ENCODE results near the gene POC1A.

POC1A gene

DNA sequence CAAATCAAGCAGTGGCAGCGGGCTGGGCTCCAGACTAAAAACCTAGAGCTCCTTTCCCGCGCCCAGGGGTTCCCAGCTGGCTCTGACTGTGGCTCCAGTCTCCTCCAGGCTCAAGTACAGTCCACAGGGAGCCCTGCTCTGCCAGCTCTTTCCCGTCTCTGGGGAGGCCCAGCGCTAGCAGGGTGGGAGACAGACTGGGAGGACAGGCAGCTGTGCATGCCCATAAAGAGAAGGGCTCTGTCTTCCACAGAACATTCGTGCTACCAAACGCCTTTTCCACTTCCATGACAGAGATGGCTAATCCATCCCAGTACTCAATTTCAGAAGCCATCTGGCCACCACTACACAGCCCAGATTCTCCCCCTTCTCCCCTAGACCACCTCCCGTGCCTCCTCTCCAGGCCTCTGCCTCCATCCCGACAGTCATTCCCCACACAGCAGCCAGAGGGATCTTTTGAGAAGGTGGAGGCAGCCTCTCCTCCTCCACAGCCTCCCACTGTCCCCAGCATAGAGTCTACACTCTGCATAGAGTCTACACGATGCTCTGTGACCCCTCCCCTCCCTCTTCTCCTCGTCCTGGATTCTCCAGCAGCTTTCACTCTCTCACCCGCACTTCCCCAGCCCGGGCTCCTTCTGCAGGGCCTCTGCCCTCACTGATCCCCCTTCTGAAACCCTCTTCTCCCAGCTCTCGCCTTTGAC is 91.0 kb downstream of the POC1A start:
- DNase-seq, result no peak

DNA sequence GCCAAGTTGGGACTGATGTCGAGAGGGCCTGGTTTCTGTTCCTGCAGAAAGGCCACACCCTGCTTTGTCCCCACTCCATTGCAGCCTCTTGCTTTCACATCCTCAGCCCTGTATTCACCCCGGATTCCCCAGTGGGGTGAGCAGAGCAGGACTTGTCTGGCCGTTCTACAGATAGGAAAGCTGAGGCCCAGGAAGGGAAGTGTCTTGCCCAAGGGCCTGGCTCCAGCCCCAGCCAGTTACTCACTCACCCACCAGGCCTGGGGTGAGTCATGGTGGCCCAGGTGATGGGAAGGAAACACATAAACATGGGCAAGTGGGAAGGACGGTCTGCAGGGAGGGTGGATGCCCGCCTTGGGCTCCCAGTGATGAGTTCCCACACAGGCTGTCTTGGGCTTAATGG is 91.7 kb downstream of the POC1A start:
- DNase-seq, result no peak

GRCh38 chr3:52061121-52061910 is 92.9 kb downstream of the POC1A start:
- DNase-seq, result no peak

- DNase-seq, result no peak
These were observed 94.4 kb downstream of the POC1A start for GRCh38 chr3:52059781-52060180.

DNA sequence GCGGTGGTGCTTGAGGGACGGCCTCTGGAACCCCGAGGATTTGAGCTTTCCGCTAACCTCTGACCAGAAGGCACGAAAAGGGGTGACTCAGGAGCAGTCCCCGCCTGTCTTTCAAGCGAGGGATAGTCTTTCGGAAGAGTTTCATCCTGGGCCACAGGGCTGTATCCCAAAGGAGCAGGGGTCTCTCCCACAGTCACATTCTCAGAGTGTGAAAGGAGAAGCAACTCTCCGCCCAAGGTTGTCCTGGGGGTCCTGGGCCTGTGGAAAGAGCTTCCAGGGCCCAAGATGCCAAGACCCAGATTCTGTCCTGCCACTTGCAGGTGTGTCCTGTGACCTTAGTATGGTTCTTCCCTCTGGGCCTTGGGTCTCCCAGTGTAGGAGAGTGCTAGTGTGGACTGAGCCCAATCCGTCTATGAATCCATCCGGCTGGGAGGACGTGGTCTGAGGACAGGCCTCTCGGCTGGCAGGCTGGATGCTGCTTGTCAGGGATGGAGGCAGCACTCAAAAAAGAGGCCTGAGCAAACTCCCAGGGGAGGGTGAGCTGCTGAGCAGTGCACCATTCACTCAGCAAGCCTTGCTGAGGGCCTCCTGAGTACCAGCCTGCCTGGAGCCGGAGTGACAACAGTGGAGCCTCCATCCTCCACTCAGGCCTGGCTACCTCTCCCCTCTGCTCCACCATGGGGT is 96.3 kb downstream of the POC1A start:
- DNase-seq, result no peak

DNA sequence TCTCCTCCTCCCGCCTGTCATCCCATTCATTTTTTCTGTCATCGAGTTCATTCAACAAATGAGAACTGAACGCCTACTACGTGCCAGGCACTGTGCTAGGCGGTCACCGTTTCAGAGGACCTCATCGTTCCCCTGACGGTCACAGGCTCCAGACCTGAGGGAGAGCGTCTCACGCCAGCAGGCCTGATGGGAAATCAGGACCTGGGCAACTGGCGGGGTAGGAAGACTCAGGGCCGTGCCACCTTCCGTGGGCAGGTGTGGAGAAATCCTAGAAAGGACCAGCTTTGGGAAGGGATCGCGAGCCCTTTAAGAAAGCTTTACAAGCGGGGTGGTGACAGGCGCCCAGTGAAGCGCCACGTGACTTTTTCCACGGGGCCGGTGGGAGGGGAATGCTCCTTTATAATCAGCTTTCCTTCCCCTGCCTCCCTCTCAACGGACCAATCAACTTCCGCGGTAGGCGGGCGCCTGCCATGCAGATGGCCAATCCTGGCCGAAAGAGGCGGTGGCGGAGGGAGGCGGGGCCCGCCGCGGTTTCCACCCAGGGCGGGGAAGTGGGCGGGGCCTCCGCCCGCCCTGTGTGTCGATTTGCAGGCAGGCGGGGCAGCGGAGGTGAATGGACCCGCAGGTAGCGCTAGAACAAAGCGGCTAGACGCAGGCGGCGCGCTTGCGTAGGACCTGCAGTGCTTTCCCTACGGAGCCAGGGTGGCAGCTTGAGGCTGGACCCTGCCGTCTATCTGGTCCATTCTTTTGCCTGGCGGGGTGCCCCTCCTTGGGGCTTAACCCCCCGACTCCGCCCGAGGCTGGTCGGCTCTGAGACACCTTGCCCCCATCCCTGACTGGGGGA is 97.0 kb downstream of the POC1A start:
- DNase-seq, result peak; percentile 97

GRCh38 chr3:52056521-52056967 is 97.7 kb downstream of the POC1A start, which contains the start of gene DUSP7:
Gene DUSP7, minus strand, starts transcription at chr3:52056571. Its CDS starts 205 bp downstream, at chr3:52056366.
- DNase-seq, result peak; percentile 72

DNA sequence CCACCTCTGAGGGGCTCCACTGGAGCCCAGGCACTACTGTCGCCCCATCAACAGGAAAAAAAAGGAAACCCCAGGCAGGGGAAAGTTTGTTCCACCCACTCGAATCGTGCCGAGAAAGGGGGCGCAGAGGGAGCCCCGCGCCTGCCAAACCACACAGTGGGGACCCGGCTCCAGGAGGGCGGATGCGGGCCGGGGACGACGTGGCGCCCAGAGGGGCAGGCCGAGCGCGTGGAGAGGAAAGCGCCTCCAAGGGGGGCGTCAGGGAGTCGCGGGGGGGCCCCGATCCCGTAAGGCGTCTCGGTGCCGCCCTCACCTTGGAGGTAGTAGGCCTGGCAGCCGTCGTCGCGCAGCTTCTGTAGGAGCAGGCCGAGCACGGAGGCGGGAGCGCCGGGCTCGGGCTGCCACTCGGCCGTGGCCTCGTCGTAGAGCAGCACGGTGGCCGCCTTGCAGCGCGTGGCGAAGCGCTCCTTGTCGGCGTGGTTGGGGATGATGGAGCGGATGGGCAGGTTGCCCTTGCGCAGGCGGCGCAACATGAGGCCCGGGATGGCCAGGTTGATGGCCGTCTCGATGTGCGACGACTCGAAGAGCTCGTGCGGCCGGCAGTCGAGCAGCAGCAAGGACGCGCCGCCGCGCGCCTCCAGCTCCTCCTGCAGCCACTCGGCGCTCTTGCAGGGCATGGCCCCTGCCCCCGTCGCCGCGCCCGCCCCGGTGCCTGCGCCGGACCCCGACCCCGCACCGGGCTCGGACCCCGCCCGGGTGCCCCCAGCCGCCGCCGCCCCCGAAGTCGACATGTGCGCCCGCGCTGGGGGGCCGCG is 98.5 kb downstream of the POC1A start:
- peak; percentile 63 for DNase-seq

DNA sequence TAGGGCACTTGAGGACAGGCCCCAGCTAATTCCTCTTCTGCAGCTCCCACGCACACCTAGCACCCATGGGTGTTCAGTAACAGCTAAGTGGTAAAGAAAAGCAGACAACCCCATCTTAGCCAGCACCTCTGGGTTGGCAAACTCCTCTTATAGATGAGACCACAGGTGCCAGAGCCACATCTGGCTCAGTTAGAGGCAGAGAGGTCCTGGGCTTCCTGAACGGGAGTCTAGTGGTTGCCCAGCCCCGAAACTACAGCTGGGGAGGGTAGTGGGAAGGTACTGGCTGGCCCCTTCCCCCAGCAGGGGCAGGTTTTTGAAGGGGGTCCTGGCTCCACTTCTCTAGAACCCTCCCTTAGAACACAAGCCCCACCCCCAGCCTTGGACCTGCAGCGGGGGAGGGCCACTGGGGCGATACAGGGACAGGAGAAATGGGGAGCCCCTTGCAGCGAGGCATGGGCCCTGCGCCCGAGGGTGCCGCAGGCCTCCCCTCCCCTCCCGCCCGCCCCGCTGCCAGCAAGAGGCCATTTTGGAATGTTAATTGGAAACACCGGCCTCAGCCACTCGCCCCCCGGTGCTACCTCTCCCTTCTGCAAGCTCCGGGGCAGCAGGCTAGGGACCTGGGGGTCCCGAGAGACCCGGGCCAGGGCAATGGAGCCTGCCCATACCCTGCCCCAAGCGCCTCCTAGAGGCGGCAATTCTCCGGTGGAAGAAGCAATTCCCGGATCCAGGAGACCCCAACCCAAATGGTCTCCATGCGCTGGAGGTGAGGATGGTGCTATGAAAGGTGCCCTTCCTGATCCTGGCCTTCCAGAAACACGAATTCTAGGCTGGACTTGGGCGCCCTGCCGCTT is 99.3 kb downstream of the POC1A start:
- no peak for DNase-seq

- DNase-seq, result no peak
These were observed 100.6 kb downstream of the POC1A start for GRCh38 chr3:52053307-52054304.

DNA sequence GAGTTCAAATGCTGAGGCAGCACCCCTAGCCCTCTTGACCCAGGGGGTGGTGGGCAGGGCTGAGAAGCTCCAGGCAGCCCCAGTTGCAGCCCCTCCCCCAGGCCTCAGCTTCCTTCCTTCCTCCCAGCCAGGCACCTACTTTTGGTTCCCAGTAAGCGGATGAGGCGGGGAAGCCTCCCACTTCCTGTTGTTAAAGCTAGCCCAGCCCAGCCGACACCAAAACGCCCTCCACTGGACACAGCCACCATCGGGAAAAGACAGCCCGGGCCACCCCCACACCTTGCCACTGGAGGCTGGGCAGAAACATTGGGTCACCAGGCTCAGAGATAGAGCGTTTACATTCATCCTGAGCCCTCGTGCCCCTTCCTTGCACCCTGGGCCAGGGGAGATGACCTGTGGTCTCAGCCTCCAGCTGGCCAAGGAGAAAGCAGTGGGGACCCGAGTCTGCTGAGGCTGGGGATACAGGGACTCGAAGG is 101.4 kb downstream of the POC1A start:
- DNase-seq, result peak; percentile 46

- no peak for DNase-seq
These were observed 102.8 kb downstream of the POC1A start for GRCh38 chr3:52051444-52051843.

DNA sequence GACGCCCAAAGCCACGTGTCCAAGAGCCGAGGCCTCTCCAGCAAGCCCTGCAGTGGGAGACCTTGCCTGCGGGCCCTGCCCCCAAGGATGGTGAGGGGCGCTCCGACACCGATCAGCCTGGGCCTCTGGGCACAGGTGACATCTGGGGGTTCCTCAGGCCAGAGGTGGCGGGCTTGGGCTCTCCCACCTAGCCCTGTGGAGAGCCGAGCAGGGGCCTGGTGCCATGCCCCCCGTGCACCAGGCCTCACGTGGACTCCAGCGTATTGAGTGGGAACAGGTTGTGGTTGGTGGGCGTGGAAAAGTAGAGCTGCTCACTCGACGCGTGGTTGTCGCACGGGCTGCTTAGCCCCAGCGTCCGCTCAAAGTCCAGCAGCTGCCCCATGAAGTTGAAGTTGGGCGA is 103.7 kb downstream of the POC1A start:
- DNase-seq, result no peak

GRCh38 chr3:52049503-52049902 is 104.7 kb downstream of the POC1A start:
- DNase-seq, result no peak

DNA sequence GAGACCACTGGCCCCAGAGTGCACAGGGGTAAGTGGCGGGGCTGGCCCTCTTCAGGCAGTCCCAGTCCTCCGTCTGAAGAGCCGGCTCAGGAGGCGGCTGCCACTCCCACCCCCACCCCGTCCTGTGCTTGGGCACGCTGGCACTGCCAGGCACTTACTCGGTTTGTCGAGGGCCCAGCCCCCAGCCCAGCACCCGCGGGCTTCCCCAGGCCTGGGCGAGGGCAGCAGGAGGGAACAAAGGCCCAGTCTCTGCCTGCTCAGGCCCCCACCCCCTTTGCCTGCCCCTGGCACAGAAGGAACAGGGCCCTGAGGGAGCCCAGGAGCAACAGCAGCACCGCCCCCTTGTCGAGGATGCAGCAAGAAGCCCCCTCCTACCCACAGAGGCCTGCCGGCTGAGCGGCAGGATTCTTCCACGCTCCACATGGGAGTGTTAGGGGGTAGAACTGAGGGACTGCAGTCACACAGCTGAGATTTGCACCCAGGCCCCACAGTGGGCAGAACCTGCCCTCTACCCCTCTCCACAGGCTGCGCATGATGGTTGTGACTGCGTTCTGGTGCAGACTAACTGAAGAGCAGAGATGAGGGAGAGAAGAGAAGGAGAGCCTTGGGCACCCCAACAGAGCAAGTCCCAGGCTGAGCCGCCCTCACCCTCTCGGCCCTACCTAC is 106.8 kb downstream of the POC1A start:
- DNase-seq, result no peak

DNA sequence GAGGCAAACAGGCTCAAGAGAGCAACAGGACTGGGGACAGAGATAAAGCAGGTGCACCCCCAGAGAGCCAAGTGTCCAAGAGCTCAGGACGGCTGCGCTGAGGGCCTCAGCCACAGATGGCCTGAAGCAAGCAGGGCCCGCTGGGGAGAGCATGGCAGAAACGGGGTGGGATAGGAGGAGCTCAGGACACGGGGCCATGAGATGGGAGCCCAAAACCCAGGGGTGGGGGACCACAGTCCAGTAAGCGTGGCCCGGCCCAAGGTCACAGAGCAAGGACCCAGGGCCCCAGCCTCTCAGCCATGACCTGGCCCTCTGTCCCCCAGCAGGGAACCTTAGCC is 107.4 kb downstream of the POC1A start:
- DNase-seq, result no peak

DNA sequence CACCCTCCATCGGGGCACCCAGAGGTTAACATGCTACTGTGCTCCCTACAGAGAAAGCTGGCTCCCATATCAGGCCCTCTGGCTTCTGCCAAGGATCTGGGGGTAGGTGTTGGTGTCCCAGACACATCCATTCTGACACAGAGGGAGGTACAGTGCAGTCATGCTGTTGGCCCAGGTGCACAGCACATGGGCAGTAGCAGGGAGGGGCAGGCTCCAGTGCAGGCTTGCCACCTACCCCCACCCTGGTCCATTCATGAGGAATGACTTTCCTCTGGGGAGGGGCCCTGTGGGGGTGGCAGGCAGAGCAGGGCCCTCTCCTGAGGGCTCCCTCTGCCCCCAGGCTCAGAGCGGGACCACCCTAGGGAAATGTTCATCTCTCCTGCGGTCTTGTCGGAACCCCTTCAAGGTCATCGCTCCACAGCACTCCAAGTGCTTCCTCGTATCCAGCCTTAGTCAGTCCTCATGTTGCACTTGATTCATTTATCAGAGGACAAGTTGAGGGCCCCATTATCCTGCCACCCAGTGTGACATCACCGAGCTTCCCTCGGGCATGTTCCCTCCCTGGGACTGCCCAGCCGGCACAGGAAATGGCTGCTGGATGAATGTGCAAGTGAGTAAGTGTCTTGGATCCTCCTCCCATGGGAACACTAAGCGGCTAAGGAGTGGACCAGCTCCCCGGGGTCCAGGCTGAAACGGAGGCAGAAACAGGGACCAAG is 107.9 kb downstream of the POC1A start:
- DNase-seq, result no peak

Data from activated CD4-positive, CD25-positive, alpha-beta regulatory T cell treated with anti-CD3 and anti-CD28 coated beads, Interleukin-2, amount 50 U/mL, for 72 hours (primary cell).